Smooth muscle cell (in vitro differentiated cells): Measurements from ENCODE around the gene CCNL2. TPM values are rescaled to one million over a fixed set of nuclear protein-coding genes. Genes with fewer than 3 reads are reported as not detected.

Source experiments
- DNase-seq: peaks from one replicate; lab custom pipeline; 2025; ENCODE audit not compliant: unreplicated experiment; lab: John Stamatoyannopoulos, UW
- H2AFZ ChIP-seq: fragments of 200-600 bp; sonication (generic); 2 replicates; pipeline ENCODE4 v1.6.0; 2016; ENCODE audit warnings: antibody characterized with exemption, low read depth, mild to moderate bottlenecking
- H3F3A ChIP-seq: fragments of 200-600 bp; sonication (generic); 2 replicates; pipeline ENCODE4 v1.6.0; 2017; ENCODE audit warnings: antibody characterized with exemption, low read depth
- H3K27ac ChIP-seq: fragments of 200-600 bp; sonication (generic); 2 replicates; pipeline ENCODE4 v1.5.1; 2016; ENCODE audit warnings: low read depth, mild to moderate bottlenecking
- H3K27me3 ChIP-seq: fragments of 200-600 bp; sonication (generic); 2 replicates; pipeline ENCODE4 v1.6.1; 2016; ENCODE audit warnings: low read depth, mild to moderate bottlenecking
- H3K36me3 ChIP-seq: fragments of 200-600 bp; sonication (generic); 2 replicates; pipeline ENCODE4 v1.5.1; 2016; ENCODE audit warnings: low read depth
- H3K4me1 ChIP-seq: fragments of 200-600 bp; sonication (generic); 2 replicates; pipeline ENCODE4 v1.5.1; 2016; ENCODE audit warnings: low read depth
- H3K4me2 ChIP-seq: fragments of 200-600 bp; sonication (generic); 2 replicates; pipeline ENCODE4 v1.6.0; 2016; ENCODE audit warnings: mild to moderate bottlenecking
- H3K4me3 ChIP-seq: fragments of 200-600 bp; sonication (generic); 2 replicates; pipeline ENCODE4 v1.5.1; 2016; ENCODE audit warnings: mild to moderate bottlenecking
- H3K79me2 ChIP-seq: fragments of 200-600 bp; sonication (generic); 2 replicates; pipeline ENCODE4 v1.6.0; 2016; ENCODE audit warnings: low read depth, mild to moderate bottlenecking
- H3K9ac ChIP-seq: fragments of 200-600 bp; sonication (generic); 2 replicates; pipeline ENCODE4 v1.6.0; 2016; ENCODE audit warnings: low read depth
- H3K9me3 ChIP-seq: fragments of 200-600 bp; sonication (generic); replicated peaks from 2 replicates; pipeline ENCODE4 v1.5.1; 2016; ENCODE audit warnings: low read depth
- H4K20me1 ChIP-seq: fragments of 200-600 bp; sonication (generic); 2 replicates; pipeline ENCODE4 v1.6.0; 2016; ENCODE audit warnings: low read depth
- CTCF ChIP-seq: fragments of 200-600 bp; sonication (generic); IDR thresholded peaks from 2 replicates; pipeline ENCODE4 v1.5.1; 2017; ENCODE audit warnings: borderline replicate concordance, mild to moderate bottlenecking, antibody characterized with exemption; ENCODE audit not compliant: insufficient read depth, poor library complexity, severe bottlenecking
- WGBS: methylation state at CpG from one replicate; pipeline ENCODE4 v1.1.7; 2016; ENCODE audit warnings: low lambda C conversion rate; 5-methylcytosine and 5-hydroxymethylcytosine counted together
- polyA plus RNA-seq: library from polyadenylated mRNA; unstranded; fragments of >200 nt; fragmentation: Nextera tagmentation; extraction: Ambion mirVana; gene quantifications from 2 replicates; pipeline ENCODE4 v1.2.1, GENCODE V29; 2016
- total RNA-seq: library from RNA; depleted of rRNA; stranded (reverse); fragments of >200 nt; gene quantifications from 2 replicates; pipeline ENCODE4 v1.2.3, GENCODE V29; 2014

Gene CCNL2
- total and polyA plus RNA-seq, 2 experiments from 2014 or later, result 144 to 180 TPM

GRCh38 chr1:1340185-1340584, 59.0 kb downstream of the CCNL2 start:
- no peak for TF ChIP-seq CTCF
- Histone ChIP-seq H3K4me1 (no peaks in the 10 kb centered on the region), H3F3A (no peaks in the 10 kb centered on the region), H3K9ac (no peak overlapping the region), H3K27ac (no peak overlapping the region), H3K9me3 (no peaks in the 10 kb centered on the region), H3K4me3 (no peak overlapping the region), H4K20me1 (peaks cover 53% of the 10 kb centered on the region), H3K36me3 (no peaks in the 10 kb centered on the region), H3K79me2 (peaks cover 20% of the 10 kb centered on the region), H3K4me2 (no peak overlapping the region), H2AFZ (no peak overlapping the region), H3K27me3 (no peaks in the 10 kb centered on the region)
- WGBS, result 97% methylated on average over 23 of the region's 23 CpGs
- no peak for DNase-seq

GRCh38 chr1:1338278-1338677, 60.9 kb downstream of the CCNL2 start:
- H3K79me2 ChIP-seq, result peaks cover 2% of the 10 kb centered on the region
- H3K4me3 ChIP-seq, result no peak overlapping the region
- 96% methylated on average over 26 of the region's 36 CpGs for WGBS
- no peaks in the 10 kb centered on the region for H3K36me3 ChIP-seq
- H3K9me3 ChIP-seq, result no peaks in the 10 kb centered on the region
- no peaks in the 10 kb centered on the region for H3F3A ChIP-seq
- no peaks in the 10 kb centered on the region for H3K4me1 ChIP-seq
- H3K27ac ChIP-seq, result no peak overlapping the region
- H3K4me2 ChIP-seq, result no peak overlapping the region
- H2AFZ ChIP-seq, result no peak overlapping the region
- no peak for TF ChIP-seq CTCF
- no peaks in the 10 kb centered on the region for H3K27me3 ChIP-seq
- DNase-seq, result no peak
- no peak overlapping the region for H3K9ac ChIP-seq
- peaks cover 39% of the 10 kb centered on the region for H4K20me1 ChIP-seq

DNA sequence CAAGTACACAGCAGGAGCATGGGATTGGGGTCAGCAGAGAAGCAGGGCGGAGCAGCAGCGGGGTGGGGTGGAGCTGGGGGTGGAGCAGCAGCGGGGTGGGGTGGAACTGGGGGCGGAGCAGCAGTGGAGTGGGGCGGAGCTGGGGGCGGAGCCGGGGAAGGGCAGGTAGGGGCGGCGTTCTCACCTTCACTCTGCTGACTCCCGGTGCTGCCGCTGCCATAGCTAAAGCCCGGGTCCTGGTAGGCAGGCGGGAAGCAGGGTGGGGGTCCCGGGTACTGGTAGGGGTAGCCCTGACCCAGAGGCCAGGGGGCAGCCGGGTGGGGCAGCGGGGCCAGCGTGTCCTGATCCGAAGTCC, 61.4 kb downstream of the CCNL2 start:
- H3K79me2 ChIP-seq, result no peaks in the 10 kb centered on the region
- H2AFZ ChIP-seq, result no peak overlapping the region
- peaks cover 34% of the 10 kb centered on the region for H4K20me1 ChIP-seq
- H3F3A ChIP-seq, result no peaks in the 10 kb centered on the region
- H3K9ac ChIP-seq, result no peak overlapping the region
- no peak for DNase-seq
- no peak overlapping the region for H3K4me2 ChIP-seq
- H3K9me3 ChIP-seq, result no peaks in the 10 kb centered on the region
- no peaks in the 10 kb centered on the region for H3K4me1 ChIP-seq
- H3K27me3 ChIP-seq, result no peaks in the 10 kb centered on the region
- no peak overlapping the region for H3K27ac ChIP-seq
- TF ChIP-seq CTCF, result no peak
- H3K4me3 ChIP-seq, result no peak overlapping the region
- H3K36me3 ChIP-seq, result no peaks in the 10 kb centered on the region
- 89% methylated on average over 7 of the region's 18 CpGs for WGBS

DNA sequence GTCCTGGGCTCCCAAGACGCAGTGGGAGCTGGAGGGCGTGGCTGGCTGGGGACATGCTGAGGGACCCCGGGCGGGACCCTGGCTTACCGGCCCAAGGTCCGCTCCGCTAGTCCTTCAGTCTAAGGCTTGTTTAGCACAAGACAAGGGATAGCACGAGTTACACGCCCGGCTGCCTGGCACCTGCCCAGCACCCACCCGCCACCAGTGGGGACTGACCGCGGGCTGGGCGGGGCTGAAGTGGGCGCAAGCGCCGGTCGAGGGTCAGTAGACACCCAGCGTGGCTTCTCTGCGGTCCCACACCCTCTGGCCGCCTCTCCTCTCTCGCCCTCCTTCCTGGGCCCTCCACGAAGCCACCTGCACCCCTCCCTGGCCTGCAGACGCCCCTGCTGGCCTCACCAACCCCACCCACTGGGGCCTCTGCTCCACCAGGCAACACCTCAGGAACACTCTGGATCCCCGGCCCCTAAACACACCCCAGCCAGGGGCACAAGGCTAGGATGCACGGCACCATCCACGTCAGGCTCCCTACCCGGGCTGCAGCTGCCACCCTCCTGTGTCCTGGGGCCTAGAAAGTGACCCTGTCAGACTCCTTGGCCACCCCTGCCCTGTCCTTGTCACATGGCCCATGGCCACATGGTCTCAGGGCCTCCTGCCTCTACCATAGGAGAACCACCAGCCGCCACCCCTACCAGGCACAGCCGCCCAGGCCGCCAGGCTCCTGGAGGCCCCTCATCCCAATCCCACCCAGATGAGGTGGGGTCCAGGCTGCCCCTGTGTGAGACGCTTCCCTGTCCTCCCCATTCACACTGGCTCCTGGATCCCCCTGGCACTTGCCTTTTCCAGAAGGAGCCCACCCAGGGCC, 62.0 kb downstream of the CCNL2 start:
- 96% methylated on average over 23 of the region's 32 CpGs for WGBS

More for the DNA sequence above, 62.0 kb downstream of the CCNL2 start:
- Histone ChIP-seq H3F3A (no peaks in the 10 kb centered on the region), H3K4me2 (no peak overlapping the region), H3K4me3 (no peak overlapping the region), H4K20me1 (peaks cover 28% of the 10 kb centered on the region), H3K9ac (no peak overlapping the region), H3K27me3 (no peaks in the 10 kb centered on the region), H3K4me1 (no peaks in the 10 kb centered on the region), H3K9me3 (no peaks in the 10 kb centered on the region), H2AFZ (no peak overlapping the region), H3K27ac (no peak overlapping the region), H3K36me3 (no peaks in the 10 kb centered on the region), H3K79me2 (no peaks in the 10 kb centered on the region)
- no peak for DNase-seq
- no peak for TF ChIP-seq CTCF
